HFF-Myc (cell line): ENCODE results near the gene TH.

Experiments used
- DNase-seq: peaks from one replicate; pipeline ENCODE4 v3.0.0-alpha.2; 2011; ENCODE audit warnings: low read depth; ENCODE audit errors: extremely low read depth
- H3K4me3 ChIP-seq: replicated peaks from 2 replicates; pipeline ENCODE4 v1.5.1; 2011; ENCODE audit warnings: low read depth, mild to moderate bottlenecking, control low read depth, low read length
- TF ChIP-seq, protein P1 (sequence below): IDR thresholded peaks from 2 replicates; pipeline ENCODE4 v1.5.1; 2012; ENCODE audit warnings: mild to moderate bottlenecking, low read depth, low read length, control low read depth; ENCODE audit errors: missing control alignments

TH gene

DNA sequence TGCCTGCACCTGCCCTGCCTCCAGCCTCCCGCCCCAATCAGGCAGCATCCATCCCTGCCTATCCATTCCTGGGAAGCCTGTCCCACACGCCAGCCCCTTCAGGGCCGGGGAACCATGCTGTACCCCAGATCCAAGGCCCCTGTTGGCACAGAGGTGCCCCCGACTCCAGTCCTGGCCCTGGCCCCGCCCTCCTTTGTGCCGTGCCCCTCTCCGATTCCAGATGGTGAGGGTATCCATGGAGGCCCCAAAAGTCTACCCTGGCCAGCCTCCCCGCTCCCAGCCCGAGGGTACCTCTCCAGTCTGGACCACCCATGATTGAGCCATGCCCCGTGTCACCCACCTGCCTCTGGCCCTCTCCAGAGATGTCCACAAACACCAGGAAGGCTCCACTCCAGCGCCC, 2.7 kb upstream of the TH start:
- no peak for DNase-seq
- TF ChIP-seq, protein P1, sequence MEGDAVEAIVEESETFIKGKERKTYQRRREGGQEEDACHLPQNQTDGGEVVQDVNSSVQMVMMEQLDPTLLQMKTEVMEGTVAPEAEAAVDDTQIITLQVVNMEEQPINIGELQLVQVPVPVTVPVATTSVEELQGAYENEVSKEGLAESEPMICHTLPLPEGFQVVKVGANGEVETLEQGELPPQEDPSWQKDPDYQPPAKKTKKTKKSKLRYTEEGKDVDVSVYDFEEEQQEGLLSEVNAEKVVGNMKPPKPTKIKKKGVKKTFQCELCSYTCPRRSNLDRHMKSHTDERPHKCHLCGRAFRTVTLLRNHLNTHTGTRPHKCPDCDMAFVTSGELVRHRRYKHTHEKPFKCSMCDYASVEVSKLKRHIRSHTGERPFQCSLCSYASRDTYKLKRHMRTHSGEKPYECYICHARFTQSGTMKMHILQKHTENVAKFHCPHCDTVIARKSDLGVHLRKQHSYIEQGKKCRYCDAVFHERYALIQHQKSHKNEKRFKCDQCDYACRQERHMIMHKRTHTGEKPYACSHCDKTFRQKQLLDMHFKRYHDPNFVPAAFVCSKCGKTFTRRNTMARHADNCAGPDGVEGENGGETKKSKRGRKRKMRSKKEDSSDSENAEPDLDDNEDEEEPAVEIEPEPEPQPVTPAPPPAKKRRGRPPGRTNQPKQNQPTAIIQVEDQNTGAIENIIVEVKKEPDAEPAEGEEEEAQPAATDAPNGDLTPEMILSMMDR, result no peak
- H3K4me3 ChIP-seq, result no peak overlapping the region

DNA sequence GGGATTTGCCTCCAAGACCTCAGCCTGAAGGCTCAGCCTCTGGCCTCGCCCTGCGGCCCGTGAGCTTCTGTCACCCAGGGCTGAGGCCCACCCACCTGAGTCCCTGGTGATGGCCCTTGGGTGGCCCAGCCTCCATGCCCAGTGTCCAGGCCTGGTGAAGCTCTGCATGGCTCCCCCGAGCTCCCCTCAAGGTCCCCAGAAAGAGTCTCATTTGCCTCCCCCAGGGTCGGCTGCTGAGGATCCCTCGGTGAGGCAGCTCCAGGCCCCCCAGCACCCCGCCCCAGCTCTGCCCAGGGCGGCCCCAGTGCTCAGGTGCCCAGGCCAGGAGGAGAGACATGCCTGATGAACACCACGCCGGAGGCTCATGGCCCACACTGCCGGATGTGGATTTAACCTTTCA, 2.1 kb upstream of the TH start:
- no peak overlapping the region for H3K4me3 ChIP-seq
- TF ChIP-seq, protein P1, result no peak
- no peak for DNase-seq

DNA sequence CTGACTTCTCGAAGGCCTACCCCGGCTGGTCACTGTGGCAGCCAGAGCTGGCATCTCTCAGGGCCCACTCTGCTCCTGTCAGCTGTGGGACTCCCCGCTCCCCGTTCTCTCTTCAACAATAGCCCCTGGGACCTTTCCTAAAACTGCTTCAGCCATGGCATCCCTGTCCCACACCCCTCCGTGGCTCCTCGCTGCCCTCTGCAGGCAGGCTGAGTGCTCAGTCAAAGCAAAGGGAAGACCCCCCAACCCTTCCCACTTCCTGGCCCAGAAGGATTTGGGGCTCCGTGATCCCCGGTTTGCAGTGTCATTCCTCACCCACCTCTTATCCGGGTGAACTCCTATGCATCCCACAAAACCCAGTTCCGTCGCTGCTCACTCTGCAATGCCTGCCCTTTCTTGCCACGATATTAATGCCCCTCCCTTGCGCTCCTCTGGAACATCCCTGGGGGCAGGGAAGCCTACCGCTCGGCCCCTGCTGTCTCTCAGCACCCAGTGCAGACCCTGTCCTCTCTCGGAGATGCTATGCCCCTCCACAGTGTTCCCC, 1.6 kb upstream of the TH start:
- no peak overlapping the region for H3K4me3 ChIP-seq
- no peak for DNase-seq
- TF ChIP-seq, protein P1, result peak; percentile 57

DNA sequence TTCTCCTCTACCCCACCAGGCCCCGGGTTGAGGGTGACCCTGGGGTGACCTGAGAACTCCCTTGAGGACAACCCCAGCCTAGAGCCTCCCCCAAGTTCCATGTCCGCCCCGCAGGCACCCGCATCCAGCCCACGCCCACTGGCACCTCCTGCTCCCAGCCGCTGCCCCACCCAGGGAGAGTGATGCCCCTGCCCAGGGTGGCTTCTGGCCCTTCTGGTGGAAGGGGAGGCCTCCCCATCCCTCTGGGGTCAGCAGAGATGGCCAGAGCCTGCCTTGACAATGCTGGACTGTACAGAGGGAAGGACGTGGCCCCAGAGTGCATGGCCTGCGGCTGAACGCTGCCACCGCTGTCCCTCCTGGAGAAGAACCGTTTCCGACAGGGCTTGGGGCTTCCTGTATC, 1.1 kb upstream of the TH start:
- TF ChIP-seq, protein P1, result no peak
- DNase-seq, result no peak
- no peak overlapping the region for H3K4me3 ChIP-seq

DNA sequence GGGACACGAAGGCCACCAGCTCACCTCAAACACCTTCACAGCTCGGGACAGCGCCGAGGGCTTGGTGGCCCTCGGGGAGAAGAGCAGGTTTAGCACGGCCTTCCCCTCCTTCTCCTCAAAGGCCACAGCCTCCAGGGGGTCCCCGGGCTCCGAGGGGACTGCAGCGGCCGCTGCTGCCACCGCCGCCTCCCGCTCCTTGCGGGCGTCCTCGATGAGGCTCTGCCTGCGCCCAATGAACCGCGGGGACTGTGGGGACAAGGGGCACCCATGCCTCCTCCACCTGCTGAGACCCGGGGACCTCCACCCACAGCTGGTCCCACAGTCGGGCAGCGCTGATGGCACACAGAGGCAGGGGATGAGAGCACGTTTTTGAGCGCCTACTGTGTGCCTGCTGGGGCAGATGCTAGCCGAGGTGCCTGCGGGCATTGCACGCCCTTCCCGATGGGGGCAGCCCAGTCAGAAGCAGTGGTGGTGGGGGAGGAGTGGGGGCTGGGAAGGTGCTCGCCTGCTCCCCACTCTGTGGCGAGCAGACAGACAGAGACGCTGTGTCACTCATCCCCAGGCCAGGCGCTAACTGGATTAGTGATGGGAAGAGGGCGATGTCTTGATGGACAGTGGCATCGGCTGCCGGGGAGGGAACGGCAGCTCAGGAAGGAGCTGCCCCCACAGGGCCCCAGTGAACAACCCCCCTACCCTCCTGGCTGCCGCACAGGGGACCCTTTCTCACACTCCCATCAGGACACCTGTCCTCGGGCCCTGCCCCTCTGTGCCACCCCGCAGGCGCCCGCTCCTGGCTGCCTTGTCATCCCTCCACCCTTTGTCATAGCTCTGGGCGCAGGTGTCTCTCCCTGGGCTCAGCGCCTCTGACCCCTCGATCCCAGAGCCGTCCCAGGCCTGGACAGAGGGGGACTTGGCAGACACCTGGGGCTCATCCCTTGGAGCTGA, 1.7 kb downstream of the TH start:
- H3K4me3 ChIP-seq, result no peak overlapping the region
- TF ChIP-seq, protein P1, result no peak
- no peak for DNase-seq

DNA sequence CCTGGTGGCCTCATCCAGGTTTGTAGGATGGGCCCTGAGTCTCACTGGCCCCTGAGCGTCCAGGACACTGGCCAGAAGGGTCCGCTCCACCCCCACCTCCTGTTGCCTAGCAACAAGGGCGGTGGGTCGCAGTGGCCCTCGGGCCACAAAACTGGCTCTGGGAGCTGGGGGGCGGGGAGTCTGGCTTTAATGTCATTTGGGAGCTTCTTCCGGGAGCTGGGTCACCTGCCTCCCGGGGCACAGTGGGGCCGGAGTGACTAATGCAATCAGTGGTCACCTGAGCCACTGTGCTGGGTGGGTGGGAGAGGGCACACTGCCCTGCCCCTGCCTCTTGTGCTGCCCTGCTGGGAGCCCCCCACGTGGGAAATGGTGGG, 2.6 kb downstream of the TH start:
- no peak for DNase-seq
- H3K4me3 ChIP-seq, result no peak overlapping the region
- TF ChIP-seq, protein P1, result no peak
